ENCODE measurements around the gene DEPDC4.
"Not testable (repeated sequence)": the region's sequence is repeated elsewhere in the genome, so short reads cannot be mapped to it uniquely, and the experiment has no call there.

DEPDC4 gene
- 0.26 to 0.35 reads per million in 2 donors for total RNA-seq

DNA sequence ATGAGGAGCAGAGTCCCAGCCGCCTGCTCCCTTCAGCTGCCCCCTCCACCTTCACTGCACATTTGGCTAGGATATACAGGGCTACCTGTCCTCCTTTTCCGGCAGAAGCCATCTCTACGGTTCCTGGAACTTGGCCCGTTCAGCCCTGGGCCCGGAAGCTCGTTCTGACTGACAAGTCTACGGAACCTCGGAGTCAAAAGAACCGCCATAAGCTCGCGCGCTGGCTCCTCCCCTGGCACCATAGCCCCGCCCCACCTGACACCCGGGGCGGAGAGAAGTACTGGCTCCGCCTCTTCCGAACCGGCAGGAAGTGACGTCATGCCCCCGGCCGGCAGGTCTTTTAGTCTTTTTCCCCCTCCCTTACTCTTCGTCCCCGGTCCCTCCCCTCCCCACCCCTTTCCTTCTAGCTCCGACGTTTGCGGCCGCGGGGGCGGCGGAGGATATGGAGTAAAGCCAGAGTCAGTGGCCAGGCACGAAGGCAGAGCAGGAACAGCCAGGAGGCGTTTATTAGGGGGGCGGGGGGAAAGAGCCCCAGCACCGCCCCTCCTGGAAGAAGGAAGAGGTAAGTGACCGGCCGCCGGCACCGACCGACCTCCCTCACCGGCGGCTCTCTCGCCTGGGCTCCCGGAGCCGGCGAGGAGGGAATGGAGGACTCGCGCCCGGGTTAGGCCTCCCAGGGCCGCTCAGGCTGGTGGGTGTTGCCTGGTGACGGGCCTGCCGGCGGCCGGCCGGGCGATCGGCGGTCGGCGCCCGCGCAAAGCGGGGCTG, at the start of gene DEPDC4, which contains the start of gene SCYL2:
DEPDC4 (minus strand) TSS at position 245 of the 768 bp plus-strand sequence; CDS start at position 242, 3 bp downstream.
SCYL2 (plus strand) TSS at position 343 of the 768 bp plus-strand sequence. CDS start 15,794 bp downstream, outside the sequence.
- peak; percentile 76 for DNase-seq

DNA sequence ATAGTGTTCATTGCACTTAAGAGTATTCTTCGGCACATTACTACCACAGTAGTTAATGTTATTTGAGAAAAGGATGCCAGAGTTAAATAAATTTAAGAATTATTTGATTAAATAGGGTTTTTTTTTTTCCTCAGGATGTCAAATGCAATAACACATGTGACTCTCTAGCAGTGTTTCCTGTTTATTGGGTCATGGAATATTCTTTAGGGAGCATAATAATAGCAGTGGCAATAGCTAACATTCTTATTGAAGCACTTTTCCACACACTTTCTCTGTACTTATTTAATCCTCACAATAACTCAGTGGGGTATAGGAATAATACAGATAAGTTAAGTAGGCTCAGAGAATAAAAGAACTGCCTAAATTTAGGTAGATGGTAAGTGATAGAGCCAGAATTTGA, 44.4 kb upstream of the DEPDC4 start:
- DNase-seq = no peak

DNA sequence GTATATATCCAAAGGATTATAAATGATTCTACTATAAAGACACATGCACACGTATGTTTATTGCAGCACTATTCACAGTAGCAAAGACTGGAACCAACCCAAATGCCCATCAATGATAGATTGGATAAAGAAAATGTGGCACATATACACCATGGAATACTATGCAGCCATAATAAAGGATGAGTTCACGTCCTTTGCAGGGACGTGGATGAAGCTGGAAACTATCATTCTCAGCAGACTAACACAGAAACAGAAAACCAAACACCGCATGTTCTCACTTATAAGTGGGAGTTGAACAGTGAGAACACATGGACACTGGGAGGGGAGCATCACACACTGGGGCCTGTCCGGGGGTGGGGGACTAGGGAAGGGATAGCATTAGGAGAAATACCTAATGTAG, 41.3 kb upstream of the DEPDC4 start:
- DNase-seq = not testable (repeated sequence)

DNA sequence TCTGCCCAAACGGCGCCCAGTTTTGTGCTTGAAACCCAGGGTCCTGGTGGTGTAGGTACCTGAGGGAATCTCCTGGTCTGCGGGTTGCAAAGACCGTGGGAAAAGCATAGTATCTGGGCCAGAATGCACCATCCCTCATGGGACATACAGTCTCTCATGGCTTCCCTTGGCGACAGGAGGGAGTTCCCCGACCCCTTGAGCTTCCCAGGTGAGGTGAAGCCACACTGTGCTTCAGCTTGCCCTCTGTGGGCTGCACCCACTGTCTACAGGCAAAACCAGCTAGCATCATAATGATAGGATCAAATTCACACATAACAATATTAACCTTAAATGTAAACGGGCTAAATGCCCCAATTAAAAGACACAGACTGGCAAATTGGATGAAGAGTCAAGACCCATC, 37.5 kb upstream of the DEPDC4 start:
- DNase-seq = not testable (repeated sequence)

DNA sequence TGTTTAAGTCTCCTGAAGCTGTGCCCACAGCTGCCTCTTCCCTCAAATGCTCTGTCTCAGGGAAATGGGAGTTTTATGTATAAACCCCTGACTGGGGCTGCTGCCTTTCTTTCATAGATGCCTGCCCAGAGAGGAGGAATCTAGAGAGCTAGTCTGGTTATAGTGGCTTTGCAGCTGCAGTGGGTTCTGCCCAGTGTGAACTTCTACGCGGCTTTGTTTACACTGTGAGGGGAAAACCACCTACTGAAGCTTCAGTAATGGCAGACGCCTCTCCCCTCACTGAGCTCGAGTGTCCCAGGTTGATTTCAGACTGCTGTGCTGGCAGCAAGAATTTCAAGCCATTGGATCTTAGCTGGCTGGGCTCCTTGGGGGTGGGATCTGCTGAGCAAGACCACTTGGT, 37.0 kb upstream of the DEPDC4 start:
- no peak for DNase-seq

DNA sequence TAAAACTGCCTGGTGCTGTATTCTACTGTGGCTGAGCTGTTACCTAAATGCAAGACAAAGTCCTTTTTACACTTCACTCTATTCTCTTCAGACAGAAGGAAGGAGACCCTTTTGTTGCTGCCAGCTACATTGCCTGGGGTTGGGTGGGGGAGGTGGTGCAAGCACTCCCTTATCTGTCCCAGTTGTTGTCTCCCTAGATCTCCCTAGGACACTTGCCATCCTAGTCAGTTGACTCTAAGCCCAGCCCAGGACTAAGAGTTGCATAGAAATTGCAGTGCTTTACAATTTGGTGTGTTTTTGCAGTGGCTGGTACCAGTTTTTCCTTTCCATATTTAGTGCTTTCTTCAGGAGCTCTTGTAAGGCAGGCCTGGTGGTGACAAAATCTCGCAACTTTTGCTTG, 35.2 kb upstream of the DEPDC4 start:
- DNase-seq = no peak

DNA sequence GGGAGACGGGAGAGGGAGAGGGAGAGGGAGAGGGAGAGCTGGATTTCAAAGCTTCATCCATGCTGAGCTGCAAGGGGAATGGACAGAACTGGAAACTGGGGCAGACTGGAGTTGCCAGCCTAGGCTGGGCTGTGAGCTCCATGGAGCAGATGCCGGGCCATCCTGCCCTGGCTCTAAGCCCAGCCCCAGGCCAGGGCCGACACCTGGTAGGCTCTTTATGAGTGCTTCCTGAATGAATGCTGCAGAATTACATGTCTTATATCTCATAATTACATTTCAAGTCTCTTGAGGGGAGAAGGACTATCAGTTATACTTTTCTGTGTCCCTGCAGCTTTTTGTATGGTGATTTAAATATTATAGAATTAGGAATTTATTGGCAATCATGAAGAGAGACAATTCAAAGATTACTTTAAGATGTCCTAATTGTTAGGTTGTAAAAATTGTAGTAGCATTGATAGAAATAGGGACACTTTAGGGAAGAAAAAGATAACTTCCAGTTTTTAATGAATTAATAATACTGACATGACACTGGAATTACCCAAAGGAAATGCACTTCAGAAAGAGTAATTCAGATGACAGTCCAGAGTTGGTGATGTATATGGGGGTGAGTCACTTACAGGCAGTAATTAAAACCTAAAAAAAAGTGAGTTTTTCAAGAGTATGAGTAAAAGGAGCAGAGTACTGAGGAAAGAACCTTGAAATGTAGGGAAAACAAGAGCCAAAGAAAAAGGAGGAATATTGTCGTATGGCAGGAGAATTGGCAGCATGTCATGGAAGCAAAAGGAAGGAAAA, 29.1 kb upstream of the DEPDC4 start:
- no peak for DNase-seq

DNA sequence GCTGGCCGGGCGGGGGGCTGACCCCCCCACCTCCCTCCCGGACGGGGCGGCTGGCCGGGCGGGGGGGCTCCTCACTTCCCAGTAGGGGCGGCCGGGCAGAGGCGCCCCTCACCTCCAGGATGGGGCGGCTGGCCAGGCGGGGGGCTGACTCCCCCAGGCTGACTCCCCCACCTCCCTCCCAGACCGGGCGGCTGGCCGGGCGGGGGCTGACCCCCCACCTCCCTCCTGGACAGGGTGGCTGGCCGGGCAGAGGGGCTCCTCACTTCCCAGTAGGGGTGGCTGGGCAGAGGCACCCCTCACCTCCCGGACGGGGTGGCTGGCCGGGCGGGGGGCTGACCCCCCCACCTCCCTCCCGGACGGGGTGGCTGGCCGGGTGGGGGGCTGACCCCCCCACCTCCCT, 27.5 kb upstream of the DEPDC4 start:
- DNase-seq = peak; percentile 10

DNA sequence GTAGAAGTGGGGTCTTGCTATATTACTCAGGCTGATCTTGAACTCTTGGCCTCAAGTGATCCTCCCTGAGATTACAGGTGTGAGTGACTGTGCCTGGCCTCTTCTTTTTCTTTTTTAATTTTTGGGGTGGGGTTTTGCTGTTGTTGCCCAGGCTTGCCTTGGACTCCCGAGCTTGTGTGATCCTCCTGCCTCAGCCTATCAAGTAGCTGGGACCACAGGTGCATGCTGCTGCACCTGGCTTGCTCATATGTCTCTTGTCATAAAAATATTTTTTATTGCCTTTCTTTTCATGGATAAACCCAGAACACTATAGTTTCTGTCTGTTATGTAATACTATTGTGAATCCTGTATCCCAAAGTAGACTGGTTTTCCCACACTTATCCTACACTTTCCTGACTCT, 26.1 kb upstream of the DEPDC4 start:
- DNase-seq = no peak

DNA sequence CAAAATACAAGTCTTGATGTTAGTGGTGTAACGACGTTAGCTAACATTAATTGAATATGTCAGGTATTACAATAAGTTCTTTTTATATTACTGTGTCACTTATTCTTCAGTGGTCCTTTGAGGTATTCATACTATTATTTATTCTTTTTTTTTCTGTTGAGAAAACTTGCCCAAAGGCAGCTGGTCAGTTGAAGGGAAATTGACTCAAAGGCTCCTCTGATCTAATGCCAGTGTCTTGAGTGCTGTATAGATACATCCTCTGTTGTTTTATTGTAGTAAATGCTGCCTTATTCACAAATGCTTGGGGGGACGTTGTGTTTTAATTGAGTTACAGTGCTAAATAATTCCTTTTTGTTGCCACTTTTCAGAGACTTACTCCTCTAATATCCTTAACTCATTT, 23.1 kb upstream of the DEPDC4 start:
- DNase-seq = no peak

DNA sequence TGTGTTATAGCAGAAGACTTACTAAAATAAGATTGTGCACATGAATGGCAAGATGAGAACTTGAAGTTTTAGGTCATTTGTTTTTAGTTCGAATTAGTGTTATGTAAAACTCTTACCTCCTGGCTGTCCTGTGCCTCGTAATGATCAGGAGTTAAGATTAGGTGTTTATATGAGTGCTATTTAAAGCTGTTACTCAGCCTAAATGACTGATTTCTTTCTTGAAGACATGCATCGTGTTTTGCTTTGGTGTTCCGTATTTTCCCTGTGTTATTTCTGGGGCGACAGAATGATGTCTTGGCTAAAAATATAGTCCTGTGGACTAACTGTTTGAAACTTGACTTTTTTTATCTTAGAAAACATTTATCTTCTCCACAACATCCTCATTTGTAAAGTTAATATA, 22.2 kb upstream of the DEPDC4 start:
- no peak for DNase-seq

DNA sequence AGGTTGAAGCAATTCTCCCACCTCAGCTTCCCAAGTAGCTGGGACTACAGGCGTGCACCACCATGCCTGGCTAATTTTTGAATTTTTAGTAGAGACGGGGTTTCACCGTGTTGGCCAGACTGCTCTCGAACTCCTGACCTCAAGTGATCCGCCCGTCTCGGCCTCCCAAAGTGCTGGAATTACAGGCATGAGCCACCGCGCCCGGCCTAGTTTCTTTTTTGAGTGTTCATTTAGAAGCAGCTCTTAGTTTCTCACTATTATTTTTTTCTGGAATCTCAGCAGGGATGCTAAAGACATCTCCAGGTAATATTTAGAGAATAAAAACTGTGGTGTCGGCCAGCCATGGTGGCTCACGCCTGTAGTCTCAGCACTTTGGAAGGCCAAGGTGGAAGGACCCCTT, 17.7 kb upstream of the DEPDC4 start:
- DNase-seq = not testable (repeated sequence)

DNA sequence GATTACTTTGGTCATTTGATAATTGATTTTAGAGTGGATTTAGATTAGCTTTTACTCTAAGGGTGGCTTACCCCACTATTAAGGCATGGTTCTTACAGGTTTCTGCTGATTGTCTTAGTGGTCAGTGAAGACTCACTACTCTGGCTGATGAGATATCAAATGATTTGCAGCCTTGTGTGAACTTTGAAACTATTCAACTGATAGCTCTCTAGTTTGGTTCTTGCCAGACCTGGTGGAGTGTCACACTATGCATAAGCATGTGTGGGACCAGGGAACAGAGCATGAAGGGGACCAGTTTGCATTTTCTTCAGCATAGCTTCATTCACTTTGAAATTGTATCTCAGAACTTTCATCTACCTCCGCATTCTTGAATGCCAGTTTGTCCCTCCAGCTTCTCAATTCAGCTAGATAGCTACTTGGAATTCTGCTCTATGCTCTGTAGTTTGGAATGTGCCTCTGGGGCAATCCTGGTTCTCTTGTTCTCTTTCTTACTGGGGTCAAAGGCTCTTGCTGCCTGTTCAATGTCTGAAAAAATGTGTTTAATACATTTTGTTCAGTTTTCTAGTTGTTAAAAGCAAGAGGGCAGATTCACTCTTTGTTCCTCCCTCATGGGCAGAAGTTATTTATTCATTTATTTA, 12.8 kb upstream of the DEPDC4 start:
- no peak for DNase-seq

DNA sequence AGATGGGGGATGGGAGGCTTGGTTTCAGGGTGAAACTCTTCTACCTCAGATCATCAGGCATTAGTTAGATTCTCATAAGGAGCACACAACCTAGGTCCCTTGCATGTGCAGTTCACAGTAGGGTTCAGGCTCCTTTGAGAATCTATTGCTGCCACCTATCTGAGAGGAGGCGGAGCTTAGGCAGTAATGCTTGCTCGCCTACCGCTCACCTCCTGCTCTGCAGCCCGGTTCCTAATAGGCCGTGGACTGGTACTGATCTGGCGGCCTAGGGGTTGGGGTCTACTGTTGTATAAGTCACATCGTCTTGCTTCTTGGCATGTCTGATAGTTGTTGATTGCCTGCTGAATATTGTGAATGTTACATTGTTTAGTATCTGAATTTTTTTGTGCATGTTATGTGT, 12.3 kb upstream of the DEPDC4 start:
- DNase-seq = no peak

DNA sequence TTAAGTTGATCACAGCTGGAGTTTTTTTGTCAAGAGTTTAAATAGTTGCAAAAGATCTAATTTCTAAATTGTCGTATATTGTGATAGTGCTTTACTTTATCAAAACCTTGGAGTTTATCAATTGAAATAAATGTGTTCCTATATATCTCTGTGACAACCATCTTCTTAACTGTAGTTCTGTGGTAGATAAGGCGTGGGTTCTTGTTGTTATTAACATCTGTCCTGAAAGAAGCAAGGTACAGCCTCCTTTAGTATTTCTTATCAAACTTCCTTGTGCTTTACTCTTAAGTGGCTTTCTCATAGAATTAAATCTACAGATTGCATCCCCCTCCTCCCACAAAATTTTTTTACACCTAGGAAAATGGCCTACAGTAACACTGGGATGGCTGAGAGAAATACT, 7.4 kb upstream of the DEPDC4 start:
- DNase-seq = no peak

DNA sequence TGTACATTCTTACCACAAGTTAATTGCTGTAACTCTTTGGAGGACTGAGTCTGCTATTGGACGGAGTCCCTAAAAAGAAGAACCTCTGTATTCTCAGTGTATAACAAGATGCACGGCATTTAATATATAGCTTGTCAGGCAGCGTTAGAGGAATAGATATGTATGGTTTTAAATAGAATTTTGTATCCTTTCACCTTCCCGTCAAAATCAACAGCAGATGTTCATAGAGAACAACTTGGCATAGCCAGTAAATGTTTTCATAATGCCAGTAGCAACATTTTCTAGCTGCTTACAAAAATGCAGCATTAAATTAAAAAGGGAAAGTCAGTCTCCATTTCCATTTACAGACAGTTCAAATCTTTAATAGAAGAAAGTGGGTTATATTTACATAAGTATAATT, 6.9 kb upstream of the DEPDC4 start:
- no peak for DNase-seq

DNA sequence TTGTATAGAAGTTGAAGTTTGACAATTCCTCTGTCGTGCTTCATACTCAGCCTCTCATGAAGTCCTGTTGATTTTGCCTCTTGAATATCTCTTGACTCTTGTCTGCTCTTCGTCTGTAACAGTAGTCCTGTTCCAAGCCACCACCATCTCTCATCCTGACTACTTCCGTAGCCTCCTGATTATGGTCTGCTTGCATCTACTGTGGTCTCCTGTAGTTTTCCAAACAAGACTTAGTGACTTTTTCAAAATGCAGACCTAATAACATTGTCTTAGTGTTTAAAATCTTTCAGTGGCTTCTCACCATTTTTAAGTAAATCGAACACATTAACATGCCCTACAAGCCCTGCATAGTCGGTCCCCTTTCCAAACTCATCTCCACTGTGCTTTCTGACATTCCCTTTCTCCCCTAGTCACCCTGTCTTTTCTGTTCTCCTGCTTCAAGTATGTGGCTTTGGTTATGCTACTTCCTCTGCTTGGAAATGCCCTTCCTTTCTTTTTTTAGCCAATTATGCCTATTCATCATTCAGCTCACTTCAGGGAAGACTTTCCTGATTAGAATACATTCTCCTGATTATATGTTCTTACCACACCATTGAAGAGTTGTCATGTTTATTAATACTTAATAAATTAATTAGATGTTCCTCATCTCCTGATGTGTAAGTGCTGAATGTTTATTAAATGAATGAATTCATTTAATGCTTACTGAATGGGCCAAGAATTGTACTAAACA, 2.1 kb upstream of the DEPDC4 start:
- no peak for DNase-seq

DNA sequence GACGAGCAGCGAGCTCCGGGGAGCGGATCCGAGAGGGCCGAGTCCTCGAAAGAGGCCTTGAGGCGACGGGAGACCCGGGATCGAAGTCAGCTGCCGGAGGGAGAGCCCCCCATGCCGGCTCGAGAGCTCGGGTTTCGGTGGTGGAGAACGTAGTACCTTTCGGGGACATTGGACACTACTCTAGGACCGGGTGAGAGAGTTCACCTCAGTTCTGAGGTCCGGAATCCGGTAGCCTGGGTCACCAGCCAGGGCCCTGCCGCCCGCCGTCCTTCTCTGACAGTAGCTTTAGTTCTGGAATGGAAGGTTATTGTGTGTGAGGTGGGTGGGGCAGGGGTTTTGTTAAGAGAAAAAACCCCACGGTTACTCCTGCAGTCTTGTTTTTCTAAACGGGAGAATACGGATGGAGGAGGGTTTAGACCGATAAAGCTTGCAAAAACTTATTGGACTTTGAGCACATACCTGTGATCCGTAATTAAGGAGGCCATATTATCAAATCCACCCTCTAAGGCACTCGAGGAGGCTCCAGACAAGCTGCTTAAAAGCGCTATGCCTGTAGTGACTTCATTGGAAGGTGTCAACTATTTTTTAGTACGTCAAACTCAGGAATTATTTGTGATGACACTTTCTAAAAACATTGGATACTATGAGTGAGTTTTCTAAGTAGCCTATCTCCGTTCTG, 863 bp upstream of the DEPDC4 start:
- DNase-seq = no peak

DNA sequence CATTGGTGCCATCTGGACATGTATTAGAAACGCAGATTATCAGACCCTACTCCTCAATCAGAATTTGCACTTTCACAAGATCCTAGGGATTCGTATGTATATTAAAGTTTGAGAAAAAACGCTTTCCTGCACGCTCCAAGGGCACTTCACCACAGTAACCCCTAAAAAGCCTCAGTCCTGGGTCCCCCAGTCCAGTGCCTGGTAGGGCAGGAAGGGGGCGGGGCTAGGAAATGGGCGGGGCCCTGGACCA, 369 bp downstream of the DEPDC4 start:
- peak; percentile 73 for DNase-seq

DNA sequence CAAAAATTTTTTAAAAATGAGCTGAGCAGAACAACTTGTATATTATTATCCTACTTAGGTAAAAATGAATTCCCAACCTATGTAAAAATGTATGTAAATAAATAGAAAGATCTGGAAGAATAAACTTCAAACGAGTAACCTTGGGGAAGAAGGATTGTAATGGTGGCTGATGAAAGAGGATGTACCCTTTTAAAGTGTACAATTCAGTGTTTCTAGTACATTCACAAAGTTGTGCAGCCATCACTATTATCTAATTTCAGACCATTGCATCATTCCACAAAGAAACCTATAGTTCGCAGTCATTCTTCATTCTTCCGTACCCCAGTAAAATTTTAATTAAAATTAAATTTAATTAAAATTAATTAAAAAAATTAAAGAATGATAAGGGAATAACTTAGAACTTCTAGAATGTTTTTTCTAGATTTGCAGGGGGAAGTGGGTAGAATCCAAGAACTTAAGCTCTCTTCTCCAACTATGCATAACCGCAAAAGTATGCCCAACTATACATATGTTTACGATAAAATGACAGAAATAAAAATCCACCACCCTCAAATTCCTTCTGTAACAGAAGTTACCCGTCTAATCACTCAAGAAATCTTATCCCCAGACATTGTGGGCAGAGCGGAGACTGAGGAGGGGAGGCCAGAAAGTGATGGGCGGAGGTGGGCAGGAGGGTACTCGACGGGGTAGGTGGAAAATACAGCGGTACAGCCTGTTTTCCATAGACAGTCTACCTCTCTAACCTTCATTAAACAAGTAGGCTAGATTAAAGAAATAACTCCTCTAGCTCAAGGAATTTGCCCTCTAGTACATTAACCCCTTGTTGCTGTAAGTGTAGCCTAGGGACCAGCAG, 921 bp downstream of the DEPDC4 start:
- no peak for DNase-seq

DNA sequence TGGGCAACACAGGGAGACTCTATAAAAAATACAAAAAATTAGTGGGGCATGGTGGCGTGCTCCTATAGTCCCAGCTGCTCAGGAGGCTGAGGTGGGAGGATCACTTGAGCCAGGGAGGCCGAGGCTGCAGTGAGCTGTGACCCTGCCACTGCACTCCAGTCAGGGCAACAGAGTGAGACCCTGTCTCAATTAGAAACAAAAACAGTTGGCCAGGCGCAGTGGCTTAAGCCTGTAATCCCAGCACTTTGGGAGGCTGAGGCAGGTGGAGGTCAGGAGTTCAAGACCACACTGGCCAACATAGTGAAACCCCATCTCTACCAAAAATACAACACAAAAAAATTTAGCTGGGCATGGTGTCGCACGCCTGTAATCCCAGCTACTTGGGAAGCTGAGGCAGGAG, 1.8 kb downstream of the DEPDC4 start:
- DNase-seq = not testable (repeated sequence)

DNA sequence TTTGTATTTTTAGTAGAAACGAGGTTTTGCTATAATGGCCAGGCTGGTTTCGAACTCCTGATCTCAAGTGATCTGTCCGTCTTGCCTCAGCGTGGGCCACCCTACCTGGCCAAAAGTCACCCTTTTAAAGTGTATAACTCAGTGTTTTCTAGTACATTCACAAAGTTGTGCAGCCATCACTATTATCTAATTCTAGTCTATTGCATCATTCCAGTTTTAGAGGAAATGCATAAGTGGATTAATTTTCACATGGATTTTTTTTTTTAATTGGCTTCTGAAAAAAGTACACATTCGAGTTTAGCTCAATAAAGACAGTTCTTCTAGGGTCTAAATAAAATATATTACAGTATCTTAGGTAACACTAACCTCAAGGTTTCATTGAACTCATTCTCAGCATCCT, 3.7 kb downstream of the DEPDC4 start:
- no peak for DNase-seq

Data from activated gamma-delta T cell (primary cell).